Suprapubic skin (tissue), 4 donors: Measurements from ENCODE around the gene CCDC136. TPM values are rescaled to one million over a fixed set of nuclear protein-coding genes. Genes with fewer than 3 reads are reported as not detected.

Experiments
- DNase-seq, 2 donors: peaks; one replicate each; pipeline ENCODE4 v3.0.0-alpha.2; 2019; ENCODE audit warnings: low spot score in 2 of 2
- H3K27ac ChIP-seq: fragments of 200-600 bp; sonication (generic); one replicate; pipeline ENCODE4 v1.5.1; 2019
- H3K27me3 ChIP-seq: fragments of 200-600 bp; sonication (generic); one replicate; pipeline ENCODE4 v1.5.1; 2019
- H3K36me3 ChIP-seq: fragments of 200-600 bp; sonication (generic); one replicate; pipeline ENCODE4 v1.5.1; 2019
- H3K4me1 ChIP-seq: fragments of 200-600 bp; sonication (generic); one replicate; pipeline ENCODE4 v1.5.1; 2019
- H3K4me3 ChIP-seq: fragments of 200-600 bp; sonication (generic); one replicate; pipeline ENCODE4 v1.5.1; 2019; ENCODE audit warnings: mild to moderate bottlenecking
- H3K9me3 ChIP-seq: fragments of 200-600 bp; sonication (generic); one replicate; pipeline ENCODE4 v1.5.1; 2019
- CTCF ChIP-seq, 2 donors: fragments of 200-600 bp in 1 of 2; fragments of 450-650 bp in 1 of 2; sonication (generic) in 1 of 2; IDR thresholded peaks; one replicate each; pipeline ENCODE4 v1.5.1; 2016 to 2019; ENCODE audit warnings: antibody characterized with exemption in 2 of 2, mild to moderate bottlenecking in 1 of 2, moderate library complexity in 1 of 2
- EP300 ChIP-seq: sonication (generic); formaldehyde crosslinking; IDR thresholded peaks from one replicate; pipeline ENCODE4 v1.6.1; 2017; ENCODE audit warnings: antibody characterized with exemption
- POLR2A ChIP-seq, 2 donors: fragments of 450-650 bp; IDR thresholded peaks; one replicate each; pipeline ENCODE4 v1.6.1; 2017; ENCODE audit warnings: antibody characterized with exemption in 2 of 2, mild to moderate bottlenecking in 2 of 2, moderate library complexity in 2 of 2
- POLR2AphosphoS5 ChIP-seq, 3 donors: sonication (generic); formaldehyde crosslinking; IDR thresholded peaks; one replicate each; pipeline ENCODE4 v1.6.1; 2017; ENCODE audit warnings: antibody characterized with exemption in 3 of 3
- WGBS: methylation state at CpG from one replicate; pipeline ENCODE4 v1.1.5; 2018; 5-methylcytosine and 5-hydroxymethylcytosine counted together
- total RNA-seq, 4 donors: library from RNA; depleted of rRNA; stranded (reverse); fragments of >200 nt; gene quantifications; one replicate each; pipeline ENCODE4 v1.1.0, GENCODE V29; 2016

CCDC136 gene
- total RNA-seq, 4 donors from 2014 or later: 0.95 to 4.8 (median 2.1) TPM

- no peaks in the 10 kb centered on the region for H3K9me3 ChIP-seq
- no peak for DNase-seq
- no peak overlapping the region for H3K27ac ChIP-seq
Observed at GRCh38 chr7:128869138-128869943, 77.6 kb downstream of the CCDC136 start.

DNA sequence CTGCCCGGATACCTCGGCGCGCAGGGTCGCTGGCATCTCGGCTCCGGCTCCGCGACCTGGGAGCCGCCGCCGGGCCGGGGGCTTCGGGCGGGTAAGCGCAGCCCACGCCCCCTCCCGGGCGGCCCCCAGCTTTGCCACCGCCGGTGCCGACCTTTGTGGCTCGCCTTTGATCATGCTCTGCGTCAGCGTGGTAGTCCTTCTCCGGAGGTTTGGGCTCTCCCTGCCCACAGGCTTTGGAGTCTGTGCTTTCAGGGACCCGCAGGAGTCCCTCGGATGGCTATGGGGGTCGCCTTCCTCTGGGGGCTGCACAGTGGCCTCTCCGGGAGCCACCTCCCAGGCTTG is 78.1 kb downstream of the CCDC136 start:
- Histone ChIP-seq H3K4me3 (peak overlapping the region; percentile 73), H3K36me3 (peaks cover 18% of the 10 kb centered on the region), H3K27ac (no peak overlapping the region), H3K27me3 (no peaks in the 10 kb centered on the region), H3K4me1 (peaks cover 23% of the 10 kb centered on the region), H3K9me3 (no peaks in the 10 kb centered on the region)
- WGBS: no CpG with 5 or more reads among the region's 30 CpGs
- TF ChIP-seq CTCF (IDR thresholded peaks at IDR 0.05) (no peak), POLR2A (IDR thresholded peaks at IDR 0.05) (no peak), EP300 (no peak), POLR2AphosphoS5 (IDR thresholded peaks at IDR 0.05) (no peak)
- DNase-seq: no peak

More at GRCh38 chr7:128869138-128869943, 77.6 kb downstream of the CCDC136 start:
- WGBS: 2% methylated on average over 11 of the region's 86 CpGs
- Histone ChIP-seq H3K4me1 (peaks cover 23% of the 10 kb centered on the region), H3K36me3 (peaks cover 18% of the 10 kb centered on the region), H3K4me3 (peak overlapping the region; percentile 73), H3K27me3 (no peaks in the 10 kb centered on the region)
- TF ChIP-seq CTCF (IDR thresholded peaks at IDR 0.05) (peak in 1 of 2 donors; percentile 25), POLR2A (IDR thresholded peaks at IDR 0.05) (no peak)

DNA sequence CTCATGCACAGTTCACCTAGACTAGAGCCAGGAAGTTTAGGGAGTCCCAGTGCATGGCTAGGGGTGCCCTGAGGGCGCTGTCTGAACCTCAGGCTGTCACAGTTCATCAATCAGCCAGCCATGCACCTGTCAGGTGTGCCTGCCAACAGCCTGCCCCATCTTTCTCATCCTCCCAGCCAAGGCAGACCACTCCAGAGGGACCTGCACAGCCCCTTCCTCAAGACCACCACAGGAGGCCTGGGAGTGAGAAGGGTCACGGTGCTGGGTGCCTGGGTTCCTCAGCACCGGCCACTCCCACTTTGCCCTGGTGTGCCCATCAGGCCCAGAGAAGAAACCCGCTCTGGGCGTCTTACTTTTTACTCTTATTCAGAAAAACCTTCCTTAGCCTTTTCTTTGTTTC is 79.3 kb downstream of the CCDC136 start:
- WGBS: 88% methylated on average over 4 of the region's 5 CpGs
- H3K4me3 ChIP-seq: no peak overlapping the region
- no peak for TF ChIP-seq CTCF (IDR thresholded peaks at IDR 0.05)
- no peak for TF ChIP-seq POLR2AphosphoS5 (IDR thresholded peaks at IDR 0.05)
- TF ChIP-seq POLR2A (IDR thresholded peaks at IDR 0.05): no peak
- TF ChIP-seq EP300: no peak
- H3K4me1 ChIP-seq: peaks cover 23% of the 10 kb centered on the region
- H3K27ac ChIP-seq: no peak overlapping the region
- no peaks in the 10 kb centered on the region for H3K27me3 ChIP-seq
- no peak for DNase-seq
- H3K9me3 ChIP-seq: no peaks in the 10 kb centered on the region
- peaks cover 7% of the 10 kb centered on the region for H3K36me3 ChIP-seq

Other genes with a start within 250 kb of the CCDC136 start
- gene GARIN1A, start 119.7 kb upstream of the CCDC136 start, total RNA-seq: 1 to 10 TPM in 3 of 4 donors, under 1 TPM in 1; 0.42 to 3.5 (median 1.3) TPM
- 10 to 100 TPM; 32.4 to 44.1 (median 36.7) TPM for gene CALU, start 52.6 kb upstream of the CCDC136 start, total RNA-seq
- gene OPN1SW, start 16.2 kb upstream of the CCDC136 start, total RNA-seq: not detected
- gene FLNC, start 38.4 kb downstream of the CCDC136 start, total RNA-seq: 1 to 10 TPM; 3.8 to 5.1 (median 4.3) TPM
- gene ATP6V1F, start 70.9 kb downstream of the CCDC136 start, total RNA-seq: 100 to 1,000 TPM in 3 of 4 donors, 10 to 100 TPM in 1; 78.4 to 165 (median 148) TPM
- gene KCP, start 118.7 kb downstream of the CCDC136 start, total RNA-seq: under 1 TPM; 0.17 to 0.57 (median 0.36) TPM
- gene IRF5, start 146.0 kb downstream of the CCDC136 start, total RNA-seq: 10 to 100 TPM in 3 of 4 donors, 1 to 10 TPM in 1; 8.9 to 22.8 (median 18.6) TPM